Measurements from ENCODE around the gene TNFRSF8. TPM values are rescaled to one million over a fixed set of nuclear protein-coding genes. Genes with fewer than 3 reads are reported as not detected.

The TNFRSF8 gene
- total RNA-seq, 1 experiment from 2014 or later = 2.9 TPM

DNA sequence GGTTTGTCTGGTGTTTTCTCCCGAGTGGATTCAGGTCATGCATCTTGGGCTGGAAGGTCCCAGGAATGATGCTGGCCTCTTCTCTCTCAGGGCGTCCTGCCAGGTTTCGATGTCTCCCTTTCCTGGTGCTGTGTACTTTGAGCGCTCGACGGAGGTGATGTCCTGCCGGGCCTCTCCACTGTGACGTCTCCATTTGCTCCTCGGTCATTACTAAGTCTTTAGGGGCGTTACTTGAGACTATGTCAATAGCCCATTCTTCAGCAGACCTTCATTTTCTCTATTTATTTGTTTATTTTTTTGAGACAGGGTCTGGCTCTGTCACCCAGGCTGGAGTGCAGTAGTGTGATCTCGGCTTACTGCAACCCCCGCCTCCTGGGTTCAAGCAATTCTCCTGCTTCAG lies 66.5 kb downstream of the TNFRSF8 start:
- Histone ChIP-seq H3K9ac (ENCODE audit: extremely low read depth, insufficient read length, low read length) (no peak overlapping the region), H4K8ac (replicated peaks; ENCODE audit: insufficient read length, low read depth, low read length) (no peak overlapping the region), H2AFZ (ENCODE audit: low read length) (no peak overlapping the region), H2BK15ac (ENCODE audit: low read depth, low read length) (no peak overlapping the region; the same call in 1 of the 2 replicates), H3K23me2 (ENCODE audit: insufficient read length, low read depth, low read length, poor library complexity, severe bottlenecking) (no peaks in the 10 kb centered on the region), H2BK20ac (ENCODE audit: low read depth, low read length, poor library complexity, severe bottlenecking) (no peak overlapping the region), H3K27me3 (ENCODE audit: insufficient read depth, low read length) (no peaks in the 10 kb centered on the region), H2AK5ac (ENCODE audit: insufficient read length, low read length) (no peak overlapping the region), H4K20me1 (ENCODE audit: control insufficient read depth, insufficient read depth, insufficient read length) (no peaks in the 10 kb centered on the region), H4K91ac (ENCODE audit: insufficient read length, low read depth, low read length) (no peak overlapping the region), H4K5ac (ENCODE audit: insufficient read length, low read depth, low read length) (no peak overlapping the region), H3T11ph (ENCODE audit: low read length) (no peak overlapping the region), H2BK5ac (ENCODE audit: insufficient read length, low read length) (no peak overlapping the region), H3K27ac (ENCODE audit: insufficient read length, low read depth, low read length) (no peak overlapping the region), H3K4ac (ENCODE audit: low read depth, low read length) (no peak overlapping the region), H3K79me1 (ENCODE audit: insufficient read depth, low read depth, low read length, poor library complexity, severe bottlenecking) (no peaks in the 10 kb centered on the region), H3K18ac (ENCODE audit: insufficient read length, low read depth, low read length) (no peak overlapping the region), H3K14ac (ENCODE audit: insufficient read depth, low read length) (no peak overlapping the region), H2BK120ac (ENCODE audit: low read depth, low read length, poor library complexity, severe bottlenecking) (no peak overlapping the region), H2BK12ac (ENCODE audit: insufficient read length, low read depth, low read length) (no peak overlapping the region), H3K9me3 (ENCODE audit: control insufficient read depth, low read depth, low read length) (no peaks in the 10 kb centered on the region), H3K23ac (ENCODE audit: insufficient read length, low read depth, low read length) (no peak overlapping the region), H3K56ac (ENCODE audit: insufficient read length, low read depth, low read length) (no peak overlapping the region), H3K4me1 (ENCODE audit: insufficient read depth, low read length) (no peaks in the 10 kb centered on the region), H3K79me2 (ENCODE audit: insufficient read depth, low read length) (no peaks in the 10 kb centered on the region), H3K4me2 (ENCODE audit: insufficient read depth, insufficient read length, low read length) (no peak overlapping the region)
- TF ChIP-seq, protein P1, sequence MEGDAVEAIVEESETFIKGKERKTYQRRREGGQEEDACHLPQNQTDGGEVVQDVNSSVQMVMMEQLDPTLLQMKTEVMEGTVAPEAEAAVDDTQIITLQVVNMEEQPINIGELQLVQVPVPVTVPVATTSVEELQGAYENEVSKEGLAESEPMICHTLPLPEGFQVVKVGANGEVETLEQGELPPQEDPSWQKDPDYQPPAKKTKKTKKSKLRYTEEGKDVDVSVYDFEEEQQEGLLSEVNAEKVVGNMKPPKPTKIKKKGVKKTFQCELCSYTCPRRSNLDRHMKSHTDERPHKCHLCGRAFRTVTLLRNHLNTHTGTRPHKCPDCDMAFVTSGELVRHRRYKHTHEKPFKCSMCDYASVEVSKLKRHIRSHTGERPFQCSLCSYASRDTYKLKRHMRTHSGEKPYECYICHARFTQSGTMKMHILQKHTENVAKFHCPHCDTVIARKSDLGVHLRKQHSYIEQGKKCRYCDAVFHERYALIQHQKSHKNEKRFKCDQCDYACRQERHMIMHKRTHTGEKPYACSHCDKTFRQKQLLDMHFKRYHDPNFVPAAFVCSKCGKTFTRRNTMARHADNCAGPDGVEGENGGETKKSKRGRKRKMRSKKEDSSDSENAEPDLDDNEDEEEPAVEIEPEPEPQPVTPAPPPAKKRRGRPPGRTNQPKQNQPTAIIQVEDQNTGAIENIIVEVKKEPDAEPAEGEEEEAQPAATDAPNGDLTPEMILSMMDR (conservative IDR thresholded peaks at IDR 0.05) = no peak
- no peak for DNase-seq
- no CpG with 5 or more reads among the region's 12 CpGs for WGBS (ENCODE audit: extremely low coverage, insufficient read length, low lambda C conversion rate)
- no peaks in the 10 kb centered on the region for H3K4me1 Mint-ChIP-seq
- H3K27me3 Mint-ChIP-seq (ENCODE audit: low read depth) = no peaks in the 10 kb centered on the region; the same call in 1 of the 2 replicates
- H3K4me3 Mint-ChIP-seq = no peak overlapping the region
- no peaks in the 10 kb centered on the region for H3K36me3 Mint-ChIP-seq (ENCODE audit: insufficient read depth in 1 of 3, low read depth in 3 of 3)
- peak overlapping the region in 1 of 3 experiments; percentile 6; a peak in 1 of 7 replicates for H3K27ac Mint-ChIP-seq
- H3K9me3 Mint-ChIP-seq = no peaks in the 10 kb centered on the region
